HepG2 (cell line): ENCODE data around the gene MUTYH. TPM values are rescaled to one million over a fixed set of nuclear protein-coding genes. Genes with fewer than 3 reads are reported as not detected.

ENCODE experiments used
- AGO1 ChIP-seq: fragments of 200-400 bp; formaldehyde crosslinking; IDR thresholded peaks from 2 replicates; pipeline ENCODE4 v1.6.1; 2017; ENCODE audit warnings: mild to moderate bottlenecking, low read depth, low read length, moderate library complexity; ENCODE audit not compliant: poor library complexity, severe bottlenecking
- DNMT3B ChIP-seq: conservative IDR thresholded peaks from 2 replicates; pipeline ENCODE4 v1.6.1; 2016; ENCODE audit warnings: missing biosample characterization, control low read depth
- EEA1 ChIP-seq: sonication (generic); formaldehyde crosslinking; IDR thresholded peaks from 2 replicates; pipeline ENCODE4 v1.5.1; 2020; ENCODE audit warnings: mild to moderate bottlenecking, missing genetic modification reagents, borderline replicate concordance
- HDAC6 ChIP-seq: fragments of 200-600 bp; sonication (generic); IDR thresholded peaks from 2 replicates; pipeline ENCODE4 v1.7.0; 2017; ENCODE audit warnings: mild to moderate bottlenecking, antibody characterized with exemption, low read length, low read depth
- IKZF1 ChIP-seq: fragments of 450-650 bp; IDR thresholded peaks from 2 replicates; pipeline ENCODE4 v1.7.1; 2016
- KDM6A ChIP-seq: IDR thresholded peaks from 2 replicates; pipeline ENCODE4 v1.6.1; 2016; ENCODE audit warnings: low read depth
- NKX3-1 ChIP-seq: sonication (generic); formaldehyde crosslinking; IDR thresholded peaks from 2 replicates; pipeline ENCODE4 v1.5.0; 2020; ENCODE audit warnings: missing genetic modification reagents
- PHF8 ChIP-seq: sonication (generic); formaldehyde crosslinking; IDR thresholded peaks from 2 replicates; pipeline ENCODE4 v1.5.0; 2020; ENCODE audit warnings: missing genetic modification reagents
- SNRNP70 ChIP-seq: fragments of 200-400 bp; formaldehyde crosslinking; IDR thresholded peaks from 2 replicates; pipeline ENCODE4 v1.6.1; 2017; ENCODE audit warnings: mild to moderate bottlenecking, low read depth, low read length, moderate library complexity
- TAF1 ChIP-seq: sonication (generic); formaldehyde crosslinking; IDR thresholded peaks from 2 replicates; pipeline ENCODE4 v1.4.0; 2020; ENCODE audit warnings: missing genetic modification reagents
- ZNF24 ChIP-seq: fragments of 450-650 bp; IDR thresholded peaks from 2 replicates; pipeline ENCODE4 v1.6.1; 2017; ENCODE audit warnings: antibody characterized with exemption, mild to moderate bottlenecking
- ZNF333 ChIP-seq: sonication (generic); formaldehyde crosslinking; IDR thresholded peaks from 2 replicates; pipeline ENCODE4 v1.4.0; 2020; ENCODE audit warnings: mild to moderate bottlenecking, missing genetic modification reagents, borderline replicate concordance
- ZNF350 ChIP-seq: sonication (generic); formaldehyde crosslinking; IDR thresholded peaks from 2 replicates; pipeline ENCODE4 v1.4.0; 2020; ENCODE audit warnings: mild to moderate bottlenecking, low read depth, missing genetic modification reagents, borderline replicate concordance
- ZNF549 ChIP-seq: sonication (generic); formaldehyde crosslinking; IDR thresholded peaks from 2 replicates; pipeline ENCODE4 v1.5.0; 2020; ENCODE audit warnings: missing genetic modification reagents
- polyA plus RNA-seq, 8 experiments: library from polyadenylated mRNA; depleted of rRNA in 3 of 8; stranded (reverse) in 7 of 8; unstranded in 1 of 8; fragments of >200 nt; fragmentation: Illumina TruSeq in 4 of 8; extraction: Trizol in 4 of 8; gene quantifications; 2 replicates each; pipeline versions ENCODE4 v1.2.1 to v1.2.3, GENCODE V29; 2011 to 2016; ENCODE audit warnings: low read depth in 4 of 8, missing spikeins in 1 of 8, mixed read lengths in 1 of 8; ENCODE audit not compliant: insufficient read depth in 1 of 8
- total RNA-seq, 5 experiments: library from RNA; depleted of rRNA; stranded (reverse); fragments of >200 nt; fragmentation: Illumina TruSeq; extraction: Trizol; gene quantifications; 2 replicates each; pipeline ENCODE4 v1.2.3, GENCODE V29; 2016; ENCODE audit warnings: low read depth in 1 of 5
- TF ChIP-seq, protein P1 (sequence below): sonication (generic); formaldehyde crosslinking; IDR thresholded peaks from 2 replicates; pipeline ENCODE4 v1.4.0; 2020; ENCODE audit warnings: missing genetic modification reagents, borderline replicate concordance
- TF ChIP-seq, protein P2 (sequence below): sonication (generic); formaldehyde crosslinking; IDR thresholded peaks from 2 replicates; pipeline ENCODE4 v1.4.0; 2020; ENCODE audit warnings: low read depth, missing genetic modification reagents
- TF ChIP-seq, protein P3 (sequence below): sonication (generic); formaldehyde crosslinking; IDR thresholded peaks from 2 replicates; pipeline ENCODE4 v1.5.0; 2020; ENCODE audit warnings: mild to moderate bottlenecking, missing genetic modification reagents

The MUTYH gene
- total and polyA plus RNA-seq, 2 of the 13 experiments (the other 11 are each of a cell fraction or from before 2014, with no cell fraction given): 16.3 to 17.1 TPM

DNA sequence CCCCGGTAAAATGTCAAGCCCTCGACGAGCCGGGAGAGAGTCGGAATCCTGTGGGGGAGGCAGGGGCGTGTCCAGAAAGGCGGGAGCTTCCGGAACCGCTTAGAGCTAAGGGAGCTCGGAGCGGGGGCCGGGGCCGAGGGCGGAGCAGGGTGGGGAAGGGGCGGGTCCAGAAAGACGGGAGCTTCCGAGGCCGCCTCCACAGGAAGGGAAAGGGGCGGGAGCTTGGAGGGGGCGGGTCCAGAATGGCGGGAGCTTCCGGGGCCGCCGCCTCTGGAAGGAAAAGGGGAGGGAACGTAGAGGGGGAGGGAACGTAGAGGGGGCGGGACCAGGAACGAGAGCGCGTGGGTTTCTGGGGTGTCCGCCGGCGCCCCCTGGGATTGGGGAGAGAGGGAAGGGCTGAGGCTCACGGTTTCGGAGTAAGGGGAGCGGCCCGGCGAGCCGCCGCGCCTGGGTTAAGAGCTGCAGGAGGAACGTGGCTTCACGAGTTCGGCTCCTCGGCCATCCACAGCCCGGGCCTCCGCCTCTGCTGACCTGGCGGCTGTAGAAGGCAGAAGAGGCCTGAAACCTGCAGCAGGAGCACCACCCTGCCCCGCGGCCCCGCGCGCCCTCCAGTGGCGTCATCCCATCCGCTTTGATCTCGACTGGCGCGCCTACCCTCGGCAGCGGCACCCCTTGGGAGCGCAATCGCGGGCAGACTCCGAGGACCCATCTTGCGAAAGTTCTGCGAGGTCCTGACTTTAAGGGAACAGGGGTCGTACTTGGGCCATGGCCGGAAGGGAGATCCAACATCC is 36.5 kb downstream of the MUTYH start (continued):
- TF ChIP-seq, protein P1, sequence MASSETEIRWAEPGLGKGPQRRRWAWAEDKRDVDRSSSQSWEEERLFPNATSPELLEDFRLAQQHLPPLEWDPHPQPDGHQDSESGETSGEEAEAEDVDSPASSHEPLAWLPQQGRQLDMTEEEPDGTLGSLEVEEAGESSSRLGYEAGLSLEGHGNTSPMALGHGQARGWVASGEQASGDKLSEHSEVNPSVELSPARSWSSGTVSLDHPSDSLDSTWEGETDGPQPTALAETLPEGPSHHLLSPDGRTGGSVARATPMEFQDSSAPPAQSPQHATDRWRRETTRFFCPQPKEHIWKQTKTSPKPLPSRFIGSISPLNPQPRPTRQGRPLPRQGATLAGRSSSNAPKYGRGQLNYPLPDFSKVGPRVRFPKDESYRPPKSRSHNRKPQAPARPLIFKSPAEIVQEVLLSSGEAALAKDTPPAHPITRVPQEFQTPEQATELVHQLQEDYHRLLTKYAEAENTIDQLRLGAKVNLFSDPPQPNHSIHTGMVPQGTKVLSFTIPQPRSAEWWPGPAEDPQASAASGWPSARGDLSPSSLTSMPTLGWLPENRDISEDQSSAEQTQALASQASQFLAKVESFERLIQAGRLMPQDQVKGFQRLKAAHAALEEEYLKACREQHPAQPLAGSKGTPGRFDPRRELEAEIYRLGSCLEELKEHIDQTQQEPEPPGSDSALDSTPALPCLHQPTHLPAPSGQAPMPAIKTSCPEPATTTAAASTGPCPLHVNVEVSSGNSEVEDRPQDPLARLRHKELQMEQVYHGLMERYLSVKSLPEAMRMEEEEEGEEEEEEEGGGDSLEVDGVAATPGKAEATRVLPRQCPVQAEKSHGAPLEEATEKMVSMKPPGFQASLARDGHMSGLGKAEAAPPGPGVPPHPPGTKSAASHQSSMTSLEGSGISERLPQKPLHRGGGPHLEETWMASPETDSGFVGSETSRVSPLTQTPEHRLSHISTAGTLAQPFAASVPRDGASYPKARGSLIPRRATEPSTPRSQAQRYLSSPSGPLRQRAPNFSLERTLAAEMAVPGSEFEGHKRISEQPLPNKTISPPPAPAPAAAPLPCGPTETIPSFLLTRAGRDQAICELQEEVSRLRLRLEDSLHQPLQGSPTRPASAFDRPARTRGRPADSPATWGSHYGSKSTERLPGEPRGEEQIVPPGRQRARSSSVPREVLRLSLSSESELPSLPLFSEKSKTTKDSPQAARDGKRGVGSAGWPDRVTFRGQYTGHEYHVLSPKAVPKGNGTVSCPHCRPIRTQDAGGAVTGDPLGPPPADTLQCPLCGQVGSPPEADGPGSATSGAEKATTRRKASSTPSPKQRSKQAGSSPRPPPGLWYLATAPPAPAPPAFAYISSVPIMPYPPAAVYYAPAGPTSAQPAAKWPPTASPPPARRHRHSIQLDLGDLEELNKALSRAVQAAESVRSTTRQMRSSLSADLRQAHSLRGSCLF (CRISPR knock-in tag): no peak
- TF ChIP-seq DNMT3B (CRISPR knock-in tag) (0 out of 2 replicates have a peak, but pooled peaks have one; percentile 22), ZNF549 (CRISPR knock-in tag) (no peak), ZNF350 (CRISPR knock-in tag) (peak; percentile 79), PHF8 (CRISPR knock-in tag) (peak; percentile 92), HDAC6 (no peak), ZNF24 (no peak), IKZF1 (no peak), NKX3-1 (CRISPR knock-in tag) (peak; percentile 57), KDM6A (CRISPR knock-in tag) (0 out of 2 replicates have a peak, but pooled peaks have one; percentile 30), SNRNP70 (no peak), TAF1 (peak; percentile 81), AGO1 (no peak), ZNF333 (CRISPR knock-in tag) (peak; percentile 72; the same call in 1 of the 2 replicates), EEA1 (CRISPR knock-in tag) (peak; percentile 21; the same call in 1 of the 2 replicates)
- TF ChIP-seq, protein P2, sequence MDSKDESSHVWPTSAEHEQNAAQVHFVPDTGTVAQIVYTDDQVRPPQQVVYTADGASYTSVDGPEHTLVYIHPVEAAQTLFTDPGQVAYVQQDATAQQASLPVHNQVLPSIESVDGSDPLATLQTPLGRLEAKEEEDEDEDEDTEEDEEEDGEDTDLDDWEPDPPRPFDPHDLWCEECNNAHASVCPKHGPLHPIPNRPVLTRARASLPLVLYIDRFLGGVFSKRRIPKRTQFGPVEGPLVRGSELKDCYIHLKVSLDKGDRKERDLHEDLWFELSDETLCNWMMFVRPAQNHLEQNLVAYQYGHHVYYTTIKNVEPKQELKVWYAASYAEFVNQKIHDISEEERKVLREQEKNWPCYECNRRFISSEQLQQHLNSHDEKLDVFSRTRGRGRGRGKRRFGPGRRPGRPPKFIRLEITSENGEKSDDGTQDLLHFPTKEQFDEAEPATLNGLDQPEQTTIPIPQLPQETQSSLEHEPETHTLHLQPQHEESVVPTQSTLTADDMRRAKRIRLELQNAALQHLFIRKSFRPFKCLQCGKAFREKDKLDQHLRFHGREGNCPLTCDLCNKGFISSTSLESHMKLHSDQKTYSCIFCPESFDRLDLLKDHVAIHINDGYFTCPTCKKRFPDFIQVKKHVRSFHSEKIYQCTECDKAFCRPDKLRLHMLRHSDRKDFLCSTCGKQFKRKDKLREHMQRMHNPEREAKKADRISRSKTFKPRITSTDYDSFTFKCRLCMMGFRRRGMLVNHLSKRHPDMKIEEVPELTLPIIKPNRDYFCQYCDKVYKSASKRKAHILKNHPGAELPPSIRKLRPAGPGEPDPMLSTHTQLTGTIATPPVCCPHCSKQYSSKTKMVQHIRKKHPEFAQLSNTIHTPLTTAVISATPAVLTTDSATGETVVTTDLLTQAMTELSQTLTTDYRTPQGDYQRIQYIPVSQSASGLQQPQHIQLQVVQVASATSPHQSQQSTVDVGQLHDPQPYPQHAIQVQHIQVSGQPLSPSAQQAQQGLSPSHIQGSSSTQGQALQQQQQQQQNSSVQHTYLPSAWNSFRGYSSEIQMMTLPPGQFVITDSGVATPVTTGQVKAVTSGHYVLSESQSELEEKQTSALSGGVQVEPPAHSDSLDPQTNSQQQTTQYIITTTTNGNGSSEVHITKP (CRISPR knock-in tag): peak; percentile 24; the same call in 1 of the 2 replicates
- TF ChIP-seq, protein P3, sequence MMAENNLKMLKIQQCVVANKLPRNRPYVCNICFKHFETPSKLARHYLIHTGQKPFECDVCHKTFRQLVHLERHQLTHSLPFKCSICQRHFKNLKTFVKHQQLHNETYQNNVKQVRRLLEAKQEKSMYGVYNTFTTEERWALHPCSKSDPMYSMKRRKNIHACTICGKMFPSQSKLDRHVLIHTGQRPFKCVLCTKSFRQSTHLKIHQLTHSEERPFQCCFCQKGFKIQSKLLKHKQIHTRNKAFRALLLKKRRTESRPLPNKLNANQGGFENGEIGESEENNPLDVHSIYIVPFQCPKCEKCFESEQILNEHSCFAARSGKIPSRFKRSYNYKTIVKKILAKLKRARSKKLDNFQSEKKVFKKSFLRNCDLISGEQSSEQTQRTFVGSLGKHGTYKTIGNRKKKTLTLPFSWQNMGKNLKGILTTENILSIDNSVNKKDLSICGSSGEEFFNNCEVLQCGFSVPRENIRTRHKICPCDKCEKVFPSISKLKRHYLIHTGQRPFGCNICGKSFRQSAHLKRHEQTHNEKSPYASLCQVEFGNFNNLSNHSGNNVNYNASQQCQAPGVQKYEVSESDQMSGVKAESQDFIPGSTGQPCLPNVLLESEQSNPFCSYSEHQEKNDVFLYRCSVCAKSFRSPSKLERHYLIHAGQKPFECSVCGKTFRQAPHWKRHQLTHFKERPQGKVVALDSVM (CRISPR knock-in tag): peak; percentile 44
